HG03565 (cell line): ENCODE results near the gene MBD2.
"Not testable (repeated sequence)": the region's sequence is repeated elsewhere in the genome, so short reads cannot be mapped to it uniquely, and the experiment has no call there.

Experiments used
- ATAC-seq: cut with Tn5 transposase; IDR thresholded peaks from one replicate; pipeline ENCODE4 v1.9.1; 2021; ENCODE audit warnings: mild to moderate bottlenecking, moderate library complexity; ENCODE audit not compliant: unreplicated experiment

Gene MBD2

GRCh38 chr18:54154231-54154630 is 70.2 kb downstream of the MBD2 start:
- no peak for ATAC-seq

- ATAC-seq: no peak
Measured at GRCh38 chr18:54151376-54151775, 73.1 kb downstream of the MBD2 start.

GRCh38 chr18:54150226-54150625 is 74.2 kb downstream of the MBD2 start:
- ATAC-seq: no peak

DNA sequence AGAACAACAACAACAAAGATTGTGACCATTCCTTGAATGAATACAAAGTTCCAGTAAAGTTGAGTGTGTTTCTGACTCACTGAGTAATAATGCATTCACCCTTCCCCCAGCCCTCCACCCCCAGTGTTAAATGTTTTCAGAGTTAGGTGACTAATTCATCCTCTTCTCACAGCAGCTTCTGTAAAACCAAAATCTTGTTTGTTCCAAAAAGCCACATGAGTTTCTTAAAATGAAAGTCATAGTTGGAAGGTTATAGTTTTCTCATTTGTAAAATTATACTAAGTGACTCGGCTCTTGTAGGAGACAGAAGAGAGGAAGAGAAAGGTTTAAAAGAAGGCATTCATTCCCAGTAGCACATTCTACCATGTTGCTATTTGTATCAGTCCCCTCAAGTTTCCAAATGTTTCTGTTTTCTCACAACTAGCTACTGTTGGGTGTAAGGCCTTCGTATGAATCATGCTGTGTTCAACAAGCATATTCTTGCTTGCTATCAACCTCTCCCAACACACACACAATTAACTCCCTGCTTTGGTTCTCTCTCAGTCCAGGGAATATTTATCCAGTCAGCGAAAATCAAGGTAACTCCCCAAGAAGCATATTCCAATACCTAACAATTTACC is 75.3 kb downstream of the MBD2 start:
- peak; percentile 47 for ATAC-seq

DNA sequence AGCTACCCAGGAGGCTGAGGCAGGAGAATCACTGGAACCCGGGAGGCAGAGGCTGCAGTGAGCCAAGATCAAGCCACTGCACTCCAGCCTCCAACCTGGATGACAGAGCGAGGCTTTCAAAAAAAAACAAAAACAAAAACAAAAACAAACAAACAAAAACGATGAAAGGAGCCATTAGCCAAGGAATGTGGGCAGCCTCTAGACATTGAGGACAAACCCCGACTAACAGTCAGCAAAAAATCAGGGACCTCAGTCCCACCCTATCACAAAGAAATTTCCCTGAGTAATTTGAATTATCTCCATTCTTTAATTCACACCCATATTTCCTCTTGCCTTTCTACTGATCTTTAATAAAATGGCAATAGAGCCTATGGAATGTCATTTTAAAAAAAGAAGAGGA is 75.8 kb downstream of the MBD2 start:
- ATAC-seq: no peak

DNA sequence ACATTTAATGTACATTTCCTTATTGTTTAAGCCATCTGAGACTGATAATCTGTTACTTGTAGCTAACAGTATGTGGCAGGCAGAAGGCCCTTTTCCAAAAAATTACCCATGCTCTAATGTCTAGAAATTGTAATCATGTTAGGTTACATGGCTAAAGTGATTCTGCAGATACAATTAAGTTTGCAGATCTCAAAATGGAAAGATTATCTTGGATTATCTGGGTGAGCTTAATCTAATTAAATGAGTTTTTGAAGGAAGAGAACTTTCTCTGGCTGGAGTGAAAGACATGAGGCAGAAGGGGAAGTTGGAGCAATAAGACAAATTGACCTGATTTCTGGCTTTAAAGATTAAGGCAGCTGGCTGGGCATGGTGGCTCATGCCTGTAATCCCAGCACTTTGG is 76.3 kb downstream of the MBD2 start:
- no peak for ATAC-seq

- ATAC-seq: peak; percentile 77
Measured at GRCh38 chr18:54147439-54147838, 77.0 kb downstream of the MBD2 start.

GRCh38 chr18:54141041-54141608 is 83.3 kb downstream of the MBD2 start:
- no peak for ATAC-seq

- ATAC-seq: no peak
Measured at GRCh38 chr18:54140641-54141040, 83.8 kb downstream of the MBD2 start.

GRCh38 chr18:54135216-54135615 is 89.3 kb downstream of the MBD2 start:
- ATAC-seq: no peak

GRCh38 chr18:54134053-54134452 is 90.4 kb downstream of the MBD2 start:
- no peak for ATAC-seq

- no peak for ATAC-seq
Measured at GRCh38 chr18:54130631-54131030, 93.8 kb downstream of the MBD2 start.

DNA sequence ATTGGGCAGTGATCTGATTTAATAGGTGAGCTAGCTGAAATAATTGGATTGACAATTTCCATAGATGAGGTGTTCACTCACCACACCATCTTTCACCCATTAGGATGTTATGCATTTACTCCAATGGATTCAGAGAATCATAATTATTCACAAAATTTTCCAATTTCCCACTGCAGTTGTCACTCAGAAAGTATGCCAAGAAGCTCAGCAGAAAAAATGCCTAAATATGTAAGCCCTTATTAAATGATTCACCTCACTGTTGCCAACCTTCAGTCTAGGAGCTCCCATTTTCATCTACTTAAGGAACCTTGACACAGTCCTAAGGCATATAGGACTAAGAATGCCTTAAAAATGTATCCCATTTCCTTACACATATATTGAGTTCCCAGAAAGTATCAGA is 94.3 kb downstream of the MBD2 start:
- no peak for ATAC-seq

GRCh38 chr18:54129448-54130067 is 94.9 kb downstream of the MBD2 start:
- peak; percentile 87 for ATAC-seq

GRCh38 chr18:54127759-54128378 is 96.6 kb downstream of the MBD2 start:
- peak; percentile 63 for ATAC-seq

- no peak for ATAC-seq
Measured at GRCh38 chr18:54125429-54125828, 99.0 kb downstream of the MBD2 start.

- ATAC-seq: not testable (repeated sequence)
Measured at GRCh38 chr18:54123720-54124440, 100.6 kb downstream of the MBD2 start.

DNA sequence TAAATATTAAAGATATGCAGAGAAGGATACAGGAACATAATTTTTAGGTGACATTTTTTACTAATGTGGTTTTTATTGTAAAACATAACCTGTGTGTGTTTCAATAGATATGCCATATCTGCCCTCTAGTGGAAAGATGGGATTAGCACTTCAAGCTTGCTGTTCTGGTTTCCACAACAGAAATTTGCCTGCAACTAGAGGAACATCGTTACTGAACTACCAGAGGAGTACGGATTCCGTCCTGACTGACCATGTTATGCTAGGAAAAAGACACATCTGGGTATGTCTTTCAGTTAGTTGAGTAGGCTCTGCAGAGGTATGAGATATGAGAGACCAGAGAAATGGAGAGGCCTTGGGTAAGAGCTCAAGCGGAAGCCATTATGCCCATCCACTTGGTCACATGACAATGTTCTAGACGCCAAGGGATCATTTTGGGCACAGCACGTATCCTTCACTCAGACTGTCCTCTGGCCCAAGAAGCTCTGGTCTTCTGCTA is 104.9 kb downstream of the MBD2 start:
- peak; percentile 90 for ATAC-seq

- ATAC-seq: no peak
Measured at GRCh38 chr18:54117853-54118773, 106.4 kb downstream of the MBD2 start.

GRCh38 chr18:54116541-54117257 is 107.8 kb downstream of the MBD2 start:
- no peak for ATAC-seq
